ENCODE results near the gene PFDN5. TPM values are rescaled to one million over a fixed set of nuclear protein-coding genes. Genes with fewer than 3 reads are reported as not detected.

PFDN5 gene
- total and polyA plus RNA-seq, 9 of the 15 experiments (the other 6 are each of a cell fraction or from before 2014, with no cell fraction given): 361 to 1,636 (median 742) TPM

DNA sequence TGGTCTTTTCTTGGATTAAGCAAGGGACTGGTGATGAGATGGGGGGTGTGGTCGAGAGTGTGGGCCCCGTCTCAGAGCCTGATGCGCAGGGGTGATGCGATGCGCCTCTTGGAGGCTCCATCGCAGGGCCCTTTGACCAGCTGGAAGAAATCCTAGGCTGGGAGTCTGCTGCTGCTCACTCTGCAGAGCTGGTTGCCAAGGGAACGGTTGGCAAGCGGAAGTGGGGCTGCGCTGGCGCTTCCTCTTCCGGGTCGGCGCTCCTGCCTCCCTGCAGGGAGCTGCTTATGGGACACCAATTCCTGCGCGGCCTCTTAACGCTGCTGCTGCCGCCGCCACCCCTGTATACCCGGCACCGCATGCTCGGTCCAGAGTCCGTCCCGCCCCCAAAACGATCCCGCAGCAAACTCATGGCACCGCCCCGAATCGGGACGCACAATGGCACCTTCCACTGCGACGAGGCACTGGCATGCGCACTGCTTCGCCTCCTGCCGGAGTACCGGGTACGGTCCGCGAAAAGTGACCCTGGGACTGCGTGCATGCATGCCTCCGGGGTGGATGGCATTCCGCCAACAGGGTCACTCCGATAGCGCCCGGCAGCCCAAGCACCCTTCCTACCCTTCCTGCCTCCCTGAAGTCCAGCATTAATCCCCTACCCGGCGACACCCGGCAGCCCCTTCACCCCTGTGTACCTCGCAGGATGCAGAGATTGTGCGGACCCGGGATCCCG, 4.3 kb downstream of the PFDN5 start, which contains the start of gene MYG1 (continued):
- peak in 1 of 3 experiments; percentile 38; a peak in 1 of 6 replicates for TF ChIP-seq ZBTB11 (CRISPR knock-in tag; IDR thresholded peaks at IDR 0.05)
- 0 out of 2 replicates have a peak, but pooled peaks have one; percentile 38 for TF ChIP-seq POLR2AphosphoS5 (IDR thresholded peaks at IDR 0.05; ENCODE audit: control insufficient read depth, insufficient read depth, low read depth, low read length)
- 0 out of 2 replicates have a peak, but pooled peaks have one; percentile 62 for TF ChIP-seq MED1 (CRISPR knock-in tag; IDR thresholded peaks at IDR 0.05; ENCODE audit: borderline replicate concordance)
- TF ChIP-seq KHSRP (IDR thresholded peaks at IDR 0.05): no peak
- 0 out of 2 replicates have a peak, but pooled peaks have one; percentile 17 for TF ChIP-seq STAG1 (CRISPR knock-in tag; IDR thresholded peaks at IDR 0.05; ENCODE audit: borderline replicate concordance)
- no peak for TF ChIP-seq CBX3 (IDR thresholded peaks at IDR 0.05; ENCODE audit: borderline replicate concordance in 1 of 2, low read length in 2 of 2)
- TF ChIP-seq ZNF695 (CRISPR knock-in tag; IDR thresholded peaks at IDR 0.05): no peak
- no peak for TF ChIP-seq POLR3A (IDR thresholded peaks at IDR 0.05; ENCODE audit: borderline replicate concordance, extremely low read depth, insufficient read depth, insufficient read length)
- no peak for TF ChIP-seq SNRNP70 (optimal IDR thresholded peaks at IDR 0.05; ENCODE audit: low read depth, low read length)
- TF ChIP-seq PCBP2 (IDR thresholded peaks at IDR 0.05; ENCODE audit: low read depth, low read length, poor library complexity, severe bottlenecking): no peak
- peak; percentile 45; the same call in 1 of the 2 replicates for TF ChIP-seq MAX (CRISPR knock-in tag; IDR thresholded peaks at IDR 0.05)
- 0 out of 2 replicates have a peak, but pooled peaks have one; percentile 38 for TF ChIP-seq AFF4 (CRISPR knock-in tag; IDR thresholded peaks at IDR 0.05)
- TF ChIP-seq, protein P1, sequence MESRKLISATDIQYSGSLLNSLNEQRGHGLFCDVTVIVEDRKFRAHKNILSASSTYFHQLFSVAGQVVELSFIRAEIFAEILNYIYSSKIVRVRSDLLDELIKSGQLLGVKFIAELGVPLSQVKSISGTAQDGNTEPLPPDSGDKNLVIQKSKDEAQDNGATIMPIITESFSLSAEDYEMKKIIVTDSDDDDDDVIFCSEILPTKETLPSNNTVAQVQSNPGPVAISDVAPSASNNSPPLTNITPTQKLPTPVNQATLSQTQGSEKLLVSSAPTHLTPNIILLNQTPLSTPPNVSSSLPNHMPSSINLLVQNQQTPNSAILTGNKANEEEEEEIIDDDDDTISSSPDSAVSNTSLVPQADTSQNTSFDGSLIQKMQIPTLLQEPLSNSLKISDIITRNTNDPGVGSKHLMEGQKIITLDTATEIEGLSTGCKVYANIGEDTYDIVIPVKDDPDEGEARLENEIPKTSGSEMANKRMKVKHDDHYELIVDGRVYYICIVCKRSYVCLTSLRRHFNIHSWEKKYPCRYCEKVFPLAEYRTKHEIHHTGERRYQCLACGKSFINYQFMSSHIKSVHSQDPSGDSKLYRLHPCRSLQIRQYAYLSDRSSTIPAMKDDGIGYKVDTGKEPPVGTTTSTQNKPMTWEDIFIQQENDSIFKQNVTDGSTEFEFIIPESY (CRISPR knock-in tag; IDR thresholded peaks at IDR 0.05): peak; percentile 85
- no peak for TF ChIP-seq NFRKB (IDR thresholded peaks at IDR 0.05; ENCODE audit: low read depth)

All from K562 (cell line).